Gastroesophageal sphincter (tissue), 3 donors: ENCODE measurements around the gene CPXM2.
"Not testable (repeated sequence)": the region's sequence is repeated elsewhere in the genome, so short reads cannot be mapped to it uniquely, and the experiment has no call there.

Source experiments
- CTCF ChIP-seq, 4 experiments: fragments of 200-600 bp in 2 of 4; fragments of 450-650 bp in 2 of 4; sonication (generic) in 1 of 4; IDR thresholded peaks; one replicate each; pipeline ENCODE4 v1.5.1; 2017 to 2019; ENCODE audit warnings: antibody characterized with exemption in 4 of 4, mild to moderate bottlenecking in 2 of 4, moderate library complexity in 2 of 4
- POLR2A ChIP-seq, 2 donors: fragments of 450-650 bp; IDR thresholded peaks; one replicate each; pipeline ENCODE4 v1.6.1; 2017; ENCODE audit warnings: antibody characterized with exemption in 2 of 2, mild to moderate bottlenecking in 2 of 2, moderate library complexity in 1 of 2
- POLR2AphosphoS5 ChIP-seq: sonication (generic); formaldehyde crosslinking; IDR thresholded peaks from one replicate; pipeline ENCODE4 v1.6.1; 2017; ENCODE audit warnings: antibody characterized with exemption

- TF ChIP-seq CTCF (IDR thresholded peaks at IDR 0.05); POLR2A (IDR thresholded peaks at IDR 0.05); POLR2AphosphoS5: not testable (repeated sequence)
Observed at GRCh38 chr10:123736917-123737316, 154.7 kb downstream of the CPXM2 start.
